Stomach (tissue), 9 donors: Measurements from ENCODE around the gene STK32C. TPM values are rescaled to one million over a fixed set of nuclear protein-coding genes. Genes with fewer than 3 reads are reported as not detected.

Experiments used
- DNase-seq, 2 donors: peaks; one replicate each; pipeline versions ENCODE4 v3.0.0 to v3.0.0-alpha.2; 2013 to 2019
- H3K27ac ChIP-seq, 5 donors: fragments of 200-600 bp in 4 of 5; sonication (generic) in 4 of 5; one replicate each; pipeline ENCODE4 v1.5.1; 2013 to 2019; ENCODE audit warnings: mild to moderate bottlenecking in 1 of 5, moderate library complexity in 1 of 5
- H3K27me3 ChIP-seq, 3 donors: fragments of 200-600 bp; sonication (generic); one replicate each; pipeline ENCODE4 v1.5.1; 2017 to 2019; ENCODE audit warnings: mixed run types in 1 of 3
- H3K36me3 ChIP-seq, 4 donors: fragments of 200-600 bp; sonication (generic); 1 replicate in 3 of 4; 2 replicates in 1 of 4; pipeline ENCODE4 v1.5.1; 2016 to 2019
- H3K4me1 ChIP-seq, 4 donors: fragments of 200-600 bp; sonication (generic); one replicate each; pipeline ENCODE4 v1.5.1; 2016 to 2019
- H3K4me3 ChIP-seq, 4 donors: fragments of 200-600 bp; sonication (generic) in 3 of 4; one replicate each; pipeline ENCODE4 v1.5.1; 2016 to 2019; ENCODE audit warnings: mild to moderate bottlenecking in 1 of 4
- H3K9me3 ChIP-seq, 4 donors: fragments of 200-600 bp; sonication (generic); one replicate each; pipeline ENCODE4 v1.5.1; 2016 to 2019
- EP300 ChIP-seq: sonication (generic); formaldehyde crosslinking; IDR thresholded peaks from one replicate; pipeline ENCODE4 v1.6.1; 2017; ENCODE audit warnings: antibody characterized with exemption
- POLR2A ChIP-seq, 4 donors: fragments of 450-650 bp; IDR thresholded peaks; one replicate each; pipeline ENCODE4 v1.6.1; 2016; ENCODE audit warnings: antibody characterized with exemption in 4 of 4, control low read depth in 2 of 4, mild to moderate bottlenecking in 1 of 4, moderate library complexity in 1 of 4
- POLR2AphosphoS5 ChIP-seq, 3 donors: sonication (generic); formaldehyde crosslinking; IDR thresholded peaks; one replicate each; pipeline ENCODE4 v1.6.1; 2016; ENCODE audit warnings: antibody characterized with exemption in 3 of 3
- WGBS, 5 donors: extraction: QIAGEN DNeasy Blood & Tissue Kit in 3 of 5; methylation state at CpG; one replicate each; pipeline versions ENCODE4 v1.1.5 to v1.1.7; 2013 to 2018; 5-methylcytosine and 5-hydroxymethylcytosine counted together
- intact Hi-C: fragments of 100-400 bp; cut with DNase I; formaldehyde crosslinking; loops from one replicate; pipeline ENCODE4 v1.15.1; 2023; ENCODE audit warnings: low total_unique reads
- polyA plus RNA-seq, 3 donors: library from polyadenylated mRNA; stranded (reverse); fragments of 200-250 nt; gene quantifications; one replicate each; pipeline ENCODE4 v1.2.3, GENCODE V29; 2013
- total RNA-seq, 5 donors: library from RNA; depleted of rRNA; stranded (reverse); fragments of >200 nt; gene quantifications; one replicate each; pipeline versions ENCODE4 v1.1.0 to v1.2.3, GENCODE V29; 2014 to 2016
- TF ChIP-seq, protein P1 (sequence below), 7 experiments: fragments of 450-650 bp in 4 of 7; fragments of 200-600 bp in 3 of 7; sonication (generic) in 3 of 7; IDR thresholded peaks; one replicate each; pipeline ENCODE4 v1.5.1; 2016 to 2019; ENCODE audit warnings: antibody characterized with exemption in 7 of 7, control low read depth in 2 of 7, mild to moderate bottlenecking in 1 of 7
- donor health status: healthy with polysubstance abuse.
- donor health status: Bipolar disorder and iron deficiency.
- donor health status: healthy.

STK32C gene
- total and polyA plus RNA-seq, 8 donors = 1.6 to 71.0 (median 7.9) TPM; not detected in 1

DNA sequence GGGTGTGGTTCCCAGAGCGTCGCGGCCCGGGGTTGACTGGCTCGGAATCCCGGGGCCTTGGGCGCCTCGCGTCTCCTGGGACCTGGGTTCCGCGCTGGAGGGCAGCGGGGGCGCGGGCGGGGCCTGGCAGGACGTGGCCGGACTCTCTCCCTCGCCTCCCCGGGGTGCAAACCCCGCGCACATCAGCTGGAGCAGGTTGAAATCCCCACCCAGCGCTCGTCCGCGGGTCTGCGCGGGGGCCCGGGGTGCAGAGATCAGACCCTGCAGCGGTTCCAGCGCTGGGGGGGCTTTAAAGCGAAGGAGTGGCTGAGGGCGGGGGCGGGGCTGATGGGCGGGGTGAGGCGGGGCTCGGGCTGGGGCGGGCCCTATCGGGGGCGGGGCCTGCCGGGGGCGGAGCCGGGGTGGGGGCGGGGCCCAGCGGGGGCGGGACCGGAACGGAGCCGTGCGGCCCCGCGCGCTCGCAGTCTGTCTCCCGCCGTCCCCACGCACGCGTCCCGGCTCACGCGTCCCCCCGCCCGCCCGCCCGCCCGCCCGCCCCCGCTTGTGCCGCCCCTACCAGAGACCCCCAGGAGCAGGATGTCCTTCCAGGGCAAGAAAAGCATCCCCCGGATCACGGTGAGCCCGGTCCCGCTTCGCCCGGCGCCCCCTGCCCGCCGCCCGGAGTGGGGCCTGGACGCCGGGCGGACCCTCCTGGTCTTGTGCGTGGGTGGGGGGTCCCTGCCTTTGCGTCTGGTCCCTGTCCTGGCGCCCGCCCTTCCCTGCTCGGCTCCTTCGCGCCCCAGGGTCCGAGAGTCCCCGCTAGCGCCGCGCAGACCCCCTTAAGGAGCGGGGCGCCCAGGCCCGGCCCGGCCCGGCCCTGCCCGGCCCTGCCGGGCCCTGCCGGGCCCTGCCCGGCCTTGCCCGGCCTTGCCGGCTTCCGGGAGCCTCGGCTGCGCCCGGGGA is 121.0 kb downstream of the STK32C start, which contains the start of gene DPYSL4:
Gene DPYSL4 (plus strand): TSS at position 461 of the 942 bp plus-strand sequence. CDS start 116 bp downstream, at position 577.
- no peak for TF ChIP-seq EP300
- Histone ChIP-seq H3K4me1 (peaks cover 25 to 27% (median 26%) of the 10 kb centered on the region in 4 donors), H3K4me3 (peak within 1 kb of the TSS; percentile 39 to 49 (median 44)), H3K27ac (no peak within 1 kb of the TSS), H3K36me3 (no peaks in the 10 kb centered on the region), H3K27me3 (peaks cover 20 to 77% (median 67%) of the 10 kb centered on the region in 3 donors), H3K9me3 (no peaks in the 10 kb centered on the region)
- 0 to 4% (median 3%) methylated on average over 5 to 107 of the region's 109 CpGs; no CpG with 5 or more reads in 1 of the 5 donors for WGBS, 5 donors
- peak in 1 of 2 donors; percentile 51 for DNase-seq
- intact Hi-C loops = no loop called here

DNA sequence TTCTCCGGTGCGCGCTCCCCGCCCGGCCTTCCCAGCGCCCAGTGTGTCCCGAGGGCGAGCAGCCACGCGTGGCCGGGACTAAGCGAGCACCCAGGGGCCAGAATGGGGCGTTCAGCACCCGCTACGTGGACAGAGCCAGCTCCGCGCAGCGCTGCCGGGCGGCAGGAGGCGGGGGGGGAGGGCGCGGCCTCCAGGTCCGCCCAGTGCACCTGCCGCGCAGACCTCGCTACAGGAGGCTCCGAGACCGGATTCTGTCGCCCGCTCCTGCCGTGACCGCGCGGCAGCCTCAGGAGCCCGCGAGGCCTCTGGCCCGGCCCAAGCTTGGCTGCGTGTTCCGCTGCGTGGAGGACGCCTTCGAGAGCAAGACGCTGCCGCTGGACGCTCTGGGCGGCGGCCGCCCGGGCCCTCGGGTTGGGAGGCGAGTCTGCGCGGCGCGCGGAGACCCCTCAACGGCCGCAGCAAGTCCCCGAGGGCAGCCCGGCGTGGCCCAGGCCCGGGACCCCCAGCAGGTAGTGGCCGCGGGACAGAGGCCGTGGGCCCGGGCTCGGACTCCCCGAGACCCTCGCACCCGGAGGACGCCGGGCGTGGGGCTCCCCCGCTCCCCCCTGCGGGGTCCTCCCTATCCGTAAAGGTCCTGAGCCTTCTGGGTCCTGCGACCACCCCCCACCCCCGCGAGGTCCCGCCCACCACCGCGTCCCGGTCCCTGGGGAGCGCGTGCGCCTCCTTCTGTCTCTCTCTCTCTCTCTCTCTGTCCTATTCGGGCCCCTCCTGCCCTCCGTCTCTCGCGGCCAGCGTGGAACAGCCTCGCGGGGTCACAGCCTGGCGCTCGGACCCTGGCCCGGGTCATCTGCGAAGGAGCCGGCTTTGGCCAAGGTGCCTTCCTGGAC is 121.9 kb downstream of the STK32C start:
- H3K4me3 ChIP-seq = peak overlapping the region; percentile 39 to 49 (median 44)
- intact Hi-C loops = no loop called here

DNA sequence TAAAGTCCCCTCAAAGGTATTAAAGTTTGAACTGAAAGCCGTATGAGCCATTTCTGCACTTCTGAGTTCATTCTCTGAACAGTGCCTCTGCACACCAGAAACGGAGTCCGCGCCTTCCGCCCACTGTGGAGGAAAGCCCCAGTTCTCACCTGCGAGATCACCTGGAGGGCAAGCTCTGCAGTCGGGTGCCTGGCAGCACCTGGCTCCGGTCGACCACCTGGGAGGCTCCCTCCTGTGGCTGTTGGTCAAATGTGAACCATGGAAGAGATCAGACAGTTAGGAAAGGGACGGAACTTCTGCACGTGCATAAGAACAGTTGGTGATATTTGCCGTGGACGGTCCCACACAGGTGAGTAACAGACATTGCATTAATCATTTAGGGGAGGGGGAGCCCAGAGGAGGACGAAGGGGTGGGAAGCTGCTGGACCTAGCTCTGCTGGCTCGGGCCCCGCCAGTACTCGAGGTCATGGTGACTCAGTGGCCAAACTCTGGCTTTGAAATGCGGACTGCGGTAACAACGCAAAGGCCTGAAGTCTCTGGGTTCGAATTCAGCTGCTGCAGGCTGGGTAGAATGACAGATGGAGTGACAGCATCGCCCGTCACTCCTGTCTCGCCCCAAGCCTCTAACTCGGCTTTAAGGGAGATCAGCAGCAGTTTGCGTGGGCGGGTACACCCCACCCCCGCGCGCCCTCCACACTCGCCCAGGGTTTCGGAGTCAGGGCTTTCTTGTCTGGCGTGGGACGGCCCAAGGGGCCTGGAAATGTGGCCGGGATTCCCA is 122.7 kb downstream of the STK32C start:
- Histone ChIP-seq H3K4me3 (peak overlapping the region in 1 of 4 donors; percentile 49), H3K4me1 (peaks cover 25 to 27% (median 26%) of the 10 kb centered on the region in 4 donors), H3K27me3 (peaks cover 20 to 78% (median 66%) of the 10 kb centered on the region in 3 donors), H3K27ac (no peak overlapping the region), H3K9me3 (no peaks in the 10 kb centered on the region), H3K36me3 (no peaks in the 10 kb centered on the region)
- 38 to 54% (median 44%) methylated on average over 20 to 35 of the region's 35 CpGs for WGBS, 5 donors
- DNase-seq = no peak
- intact Hi-C loops = no loop called here
- TF ChIP-seq POLR2A (IDR thresholded peaks at IDR 0.05) (no peak), EP300 (no peak), POLR2AphosphoS5 (IDR thresholded peaks at IDR 0.05) (no peak)
- TF ChIP-seq, protein P1, sequence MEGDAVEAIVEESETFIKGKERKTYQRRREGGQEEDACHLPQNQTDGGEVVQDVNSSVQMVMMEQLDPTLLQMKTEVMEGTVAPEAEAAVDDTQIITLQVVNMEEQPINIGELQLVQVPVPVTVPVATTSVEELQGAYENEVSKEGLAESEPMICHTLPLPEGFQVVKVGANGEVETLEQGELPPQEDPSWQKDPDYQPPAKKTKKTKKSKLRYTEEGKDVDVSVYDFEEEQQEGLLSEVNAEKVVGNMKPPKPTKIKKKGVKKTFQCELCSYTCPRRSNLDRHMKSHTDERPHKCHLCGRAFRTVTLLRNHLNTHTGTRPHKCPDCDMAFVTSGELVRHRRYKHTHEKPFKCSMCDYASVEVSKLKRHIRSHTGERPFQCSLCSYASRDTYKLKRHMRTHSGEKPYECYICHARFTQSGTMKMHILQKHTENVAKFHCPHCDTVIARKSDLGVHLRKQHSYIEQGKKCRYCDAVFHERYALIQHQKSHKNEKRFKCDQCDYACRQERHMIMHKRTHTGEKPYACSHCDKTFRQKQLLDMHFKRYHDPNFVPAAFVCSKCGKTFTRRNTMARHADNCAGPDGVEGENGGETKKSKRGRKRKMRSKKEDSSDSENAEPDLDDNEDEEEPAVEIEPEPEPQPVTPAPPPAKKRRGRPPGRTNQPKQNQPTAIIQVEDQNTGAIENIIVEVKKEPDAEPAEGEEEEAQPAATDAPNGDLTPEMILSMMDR (IDR thresholded peaks at IDR 0.05) = no peak

More for the DNA sequence above, 121.9 kb downstream of the STK32C start:
- H3K4me1 ChIP-seq = peaks cover 25 to 27% (median 26%) of the 10 kb centered on the region in 4 donors
- TF ChIP-seq EP300 = no peak
- TF ChIP-seq, protein P1 (IDR thresholded peaks at IDR 0.05) = no peak
- TF ChIP-seq POLR2A (IDR thresholded peaks at IDR 0.05) = no peak
- no peak for TF ChIP-seq POLR2AphosphoS5 (IDR thresholded peaks at IDR 0.05)
- peaks cover 20 to 79% (median 68%) of the 10 kb centered on the region in 3 donors for H3K27me3 ChIP-seq
- H3K36me3 ChIP-seq = no peaks in the 10 kb centered on the region
- WGBS, 5 donors = 4 to 5% (median 5%) methylated on average over 15 to 99 of the region's 99 CpGs
- H3K27ac ChIP-seq = no peak overlapping the region
- DNase-seq = peak; percentile 60 to 89
- H3K9me3 ChIP-seq = no peaks in the 10 kb centered on the region

DNA sequence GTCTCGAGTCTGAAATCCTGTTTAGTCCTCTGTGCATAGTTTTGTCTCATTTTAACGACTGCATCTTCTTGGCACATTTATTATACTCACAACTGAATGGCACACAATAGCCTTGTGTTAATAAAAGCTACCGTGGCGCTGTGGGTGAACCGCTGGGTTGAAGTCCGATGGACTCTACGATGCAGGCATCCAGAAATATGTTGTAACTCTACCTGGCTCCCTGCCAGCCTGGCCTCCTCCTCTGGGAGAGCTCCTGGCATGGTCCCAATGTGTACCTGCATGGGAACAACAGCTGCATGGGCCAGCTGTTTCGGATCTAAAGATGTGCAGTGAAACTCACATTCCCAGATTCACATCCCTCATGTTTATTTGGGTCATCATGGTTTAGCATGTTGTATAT is 124.7 kb downstream of the STK32C start:
- WGBS, 5 donors = 47 to 77% (median 58%) methylated on average over 8 of the region's 8 CpGs
- peaks cover 25 to 27% (median 26%) of the 10 kb centered on the region in 4 donors for H3K4me1 ChIP-seq
- no peaks in the 10 kb centered on the region for H3K9me3 ChIP-seq
- H3K4me3 ChIP-seq = no peak overlapping the region
- peak; percentile 35 to 44 for DNase-seq
- no peaks in the 10 kb centered on the region for H3K36me3 ChIP-seq
- intact Hi-C loops = no loop called here
- H3K27me3 ChIP-seq = peaks cover 19 to 78% (median 57%) of the 10 kb centered on the region in 3 donors
- TF ChIP-seq, protein P1 (IDR thresholded peaks at IDR 0.05) = no peak
- no peak for TF ChIP-seq EP300
- TF ChIP-seq POLR2A (IDR thresholded peaks at IDR 0.05) = no peak
- TF ChIP-seq POLR2AphosphoS5 (IDR thresholded peaks at IDR 0.05) = no peak
- H3K27ac ChIP-seq = no peak overlapping the region
